Upper lobe of left lung (tissue), 4 donors: ENCODE results near the gene REL.

ENCODE experiments used
- EP300 ChIP-seq, 4 donors: sonication (generic); formaldehyde crosslinking; IDR thresholded peaks; one replicate each; pipeline ENCODE4 v1.5.1; 2017; ENCODE audit warnings: antibody characterized with exemption in 4 of 4, control low read depth in 2 of 4
- TF ChIP-seq, protein P1 (sequence below), 6 experiments: fragments of 450-650 bp in 4 of 6; fragments of 200-600 bp in 2 of 6; sonication (generic) in 2 of 6; IDR thresholded peaks; one replicate each; pipeline ENCODE4 v1.5.1; 2016 to 2019; ENCODE audit warnings: antibody characterized with exemption in 6 of 6

- TF ChIP-seq, protein P1, sequence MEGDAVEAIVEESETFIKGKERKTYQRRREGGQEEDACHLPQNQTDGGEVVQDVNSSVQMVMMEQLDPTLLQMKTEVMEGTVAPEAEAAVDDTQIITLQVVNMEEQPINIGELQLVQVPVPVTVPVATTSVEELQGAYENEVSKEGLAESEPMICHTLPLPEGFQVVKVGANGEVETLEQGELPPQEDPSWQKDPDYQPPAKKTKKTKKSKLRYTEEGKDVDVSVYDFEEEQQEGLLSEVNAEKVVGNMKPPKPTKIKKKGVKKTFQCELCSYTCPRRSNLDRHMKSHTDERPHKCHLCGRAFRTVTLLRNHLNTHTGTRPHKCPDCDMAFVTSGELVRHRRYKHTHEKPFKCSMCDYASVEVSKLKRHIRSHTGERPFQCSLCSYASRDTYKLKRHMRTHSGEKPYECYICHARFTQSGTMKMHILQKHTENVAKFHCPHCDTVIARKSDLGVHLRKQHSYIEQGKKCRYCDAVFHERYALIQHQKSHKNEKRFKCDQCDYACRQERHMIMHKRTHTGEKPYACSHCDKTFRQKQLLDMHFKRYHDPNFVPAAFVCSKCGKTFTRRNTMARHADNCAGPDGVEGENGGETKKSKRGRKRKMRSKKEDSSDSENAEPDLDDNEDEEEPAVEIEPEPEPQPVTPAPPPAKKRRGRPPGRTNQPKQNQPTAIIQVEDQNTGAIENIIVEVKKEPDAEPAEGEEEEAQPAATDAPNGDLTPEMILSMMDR (IDR thresholded peaks at IDR 0.05): no peak
- TF ChIP-seq EP300 (IDR thresholded peaks at IDR 0.05): no peak
Observed at GRCh38 chr2:60957643-60958042, 76.3 kb downstream of the REL start.
